MM.1S (cell line): ENCODE measurements around the gene RELN.

Experiments used
- DNase-seq: peaks from one replicate; pipeline ENCODE4 v3.0.0-alpha.2; 2015
- H2AFZ ChIP-seq: fragments of 300-600 bp; sonication (generic); 2 replicates; pipeline ENCODE4 v1.6.0; 2016; ENCODE audit warnings: antibody characterized with exemption, low read length
- H3F3A ChIP-seq: fragments of 300-600 bp; sonication (generic); 2 replicates; pipeline ENCODE4 v1.6.1; 2016; ENCODE audit warnings: mild to moderate bottlenecking, antibody characterized with exemption, low read length, moderate library complexity, mixed read lengths; ENCODE audit not compliant: insufficient read depth
- H3K27ac ChIP-seq: fragments of 300-600 bp; sonication (generic); 2 replicates; pipeline ENCODE4 v1.5.1; 2016; ENCODE audit warnings: mild to moderate bottlenecking, low read length
- H3K27me3 ChIP-seq: fragments of 300-600 bp; sonication (generic); replicated peaks from 2 replicates; pipeline ENCODE4 v1.6.0; 2016; ENCODE audit warnings: low read length; ENCODE audit not compliant: insufficient read depth
- H3K36me3 ChIP-seq: fragments of 300-600 bp; sonication (generic); replicated peaks from 2 replicates; pipeline ENCODE4 v1.6.1; 2016; ENCODE audit warnings: mild to moderate bottlenecking, low read length, mixed read lengths; ENCODE audit not compliant: insufficient read depth
- H3K4me1 ChIP-seq: fragments of 300-600 bp; sonication (generic); 2 replicates; pipeline ENCODE4 v1.6.1; 2016; ENCODE audit warnings: low read length, mixed read lengths
- H3K4me2 ChIP-seq: fragments of 300-600 bp; sonication (generic); 2 replicates; pipeline ENCODE4 v1.6.0; 2016; ENCODE audit warnings: low read depth, low read length
- H3K4me3 ChIP-seq: fragments of 300-600 bp; sonication (generic); 2 replicates; pipeline ENCODE4 v1.5.1; 2016; ENCODE audit warnings: low read length, mixed read lengths
- H3K79me2 ChIP-seq: fragments of 300-600 bp; sonication (generic); 2 replicates; pipeline ENCODE4 v1.6.1; 2016; ENCODE audit warnings: mixed run types, low read length, mixed read lengths
- H3K9ac ChIP-seq: fragments of 300-600 bp; sonication (generic); 2 replicates; pipeline ENCODE4 v1.6.1; 2016; ENCODE audit warnings: low read length, mixed read lengths
- H3K9me2 ChIP-seq: fragments of 300-600 bp; sonication (generic); replicated peaks from 2 replicates; pipeline ENCODE4 v1.6.1; 2016; ENCODE audit warnings: mild to moderate bottlenecking, low read length, mixed read lengths; ENCODE audit not compliant: insufficient read depth
- H3K9me3 ChIP-seq: fragments of 300-600 bp; sonication (generic); replicated peaks from 2 replicates; pipeline ENCODE4 v1.6.1; 2016; ENCODE audit warnings: mild to moderate bottlenecking, low read length, mixed read lengths; ENCODE audit not compliant: insufficient read depth
- H4K20me1 ChIP-seq: fragments of 300-600 bp; sonication (generic); 2 replicates; pipeline ENCODE4 v1.6.1; 2016; ENCODE audit warnings: mild to moderate bottlenecking, low read length, moderate library complexity, mixed read lengths; ENCODE audit not compliant: insufficient read depth
- CTCF ChIP-seq: fragments of 300-600 bp; sonication (generic); IDR thresholded peaks from 2 replicates; pipeline ENCODE4 v1.5.1; 2016; ENCODE audit warnings: antibody characterized with exemption, low read length, mixed read lengths
- EZH2 ChIP-seq: fragments of 300-600 bp; sonication (generic); optimal IDR thresholded peaks from 2 replicates; pipeline ENCODE3; 2017; ENCODE audit warnings: low read depth, mild to moderate bottlenecking, antibody characterized with exemption, low read length, mixed read lengths
- EZH2phosphoT487 ChIP-seq: fragments of 300-600 bp; sonication (generic); IDR thresholded peaks from 2 replicates; pipeline ENCODE4 v1.6.1; 2018; ENCODE audit warnings: antibody characterized with exemption, low read length

Gene RELN

GRCh38 chr7:103996017-103996551 lies 6.6 kb upstream of the RELN start:
- Histone ChIP-seq H3K36me3 (no peaks in the 10 kb centered on the region), H3K4me1 (no peaks in the 10 kb centered on the region), H3K27ac (no peak overlapping the region), H2AFZ (no peak overlapping the region), H3K4me3 (no peak overlapping the region), H3K9me2 (no peaks in the 10 kb centered on the region), H3K9me3 (no peaks in the 10 kb centered on the region), H4K20me1 (no peaks in the 10 kb centered on the region), H3K79me2 (no peaks in the 10 kb centered on the region), H3F3A (no peaks in the 10 kb centered on the region), H3K9ac (no peak overlapping the region), H3K27me3 (no peaks in the 10 kb centered on the region), H3K4me2 (no peak overlapping the region)
- no peak for TF ChIP-seq CTCF
- no peak for TF ChIP-seq EZH2
- DNase-seq = no peak

GRCh38 chr7:103995554-103995953 lies 6.1 kb upstream of the RELN start:
- Histone ChIP-seq H3K27me3 (no peaks in the 10 kb centered on the region), H3K4me1 (no peaks in the 10 kb centered on the region), H3K9ac (no peak overlapping the region), H3K27ac (no peak overlapping the region), H3K4me3 (no peak overlapping the region), H3K9me3 (no peaks in the 10 kb centered on the region), H3F3A (no peaks in the 10 kb centered on the region), H4K20me1 (no peaks in the 10 kb centered on the region), H3K36me3 (no peaks in the 10 kb centered on the region), H3K4me2 (no peak overlapping the region), H3K79me2 (no peaks in the 10 kb centered on the region), H2AFZ (no peak overlapping the region), H3K9me2 (no peaks in the 10 kb centered on the region)
- DNase-seq = no peak
- TF ChIP-seq EZH2phosphoT487 = no peak
- no peak for TF ChIP-seq CTCF
- no peak for TF ChIP-seq EZH2

- H3K27me3 ChIP-seq = no peaks in the 10 kb centered on the region; the same call in 1 of the 2 replicates
- no peak for TF ChIP-seq EZH2
- no peak for TF ChIP-seq EZH2phosphoT487
- TF ChIP-seq CTCF = no peak
- H3K9me3 ChIP-seq = no peaks in the 10 kb centered on the region
- H3K27ac ChIP-seq = no peak overlapping the region
- no peak overlapping the region for H3K4me2 ChIP-seq
- no peaks in the 10 kb centered on the region for H4K20me1 ChIP-seq
- H3F3A ChIP-seq = no peaks in the 10 kb centered on the region
- no peak overlapping the region for H3K4me3 ChIP-seq
- H3K79me2 ChIP-seq = no peaks in the 10 kb centered on the region
- H3K9ac ChIP-seq = no peak overlapping the region
- H3K4me1 ChIP-seq = no peaks in the 10 kb centered on the region
- DNase-seq = no peak
- H3K9me2 ChIP-seq = no peaks in the 10 kb centered on the region
- H2AFZ ChIP-seq = no peak overlapping the region
- H3K36me3 ChIP-seq = no peaks in the 10 kb centered on the region
Measured at GRCh38 chr7:103993551-103993950, 4.1 kb upstream of the RELN start.
